Endothelial cell of umbilical vein (primary cell): Measurements from ENCODE around the gene ETV7. TPM values are rescaled to one million over a fixed set of nuclear protein-coding genes. Genes with fewer than 3 reads are reported as not detected.

ENCODE experiments used
- BruUV-seq: library from RNA; stranded (reverse); fragments of 400-500 nt; replicated peaks from 2 replicates; lab custom pipeline; 2021; lab: Mats Ljungman, UMichigan
- CTCF ChIA-PET: fragments of 300-600, 350-600 bp; sonication (Branson Sonifier 250); formaldehyde crosslinking; loops from one replicate; lab custom pipeline; 2021; ENCODE audit warnings: antibody characterized with exemption, inconsistent platforms; lab: Charles Lee
- POLR2A ChIA-PET: fragments of 300-600, 350-600 bp; sonication (Branson Sonifier 250); formaldehyde crosslinking; loops from one replicate; lab custom pipeline; 2021; ENCODE audit warnings: antibody characterized with exemption, inconsistent platforms; lab: Charles Lee
- DNase-seq: peaks from one replicate; pipeline ENCODE4 v3.0.0-alpha.2; 2011; ENCODE audit warnings: low read depth, low spot score
- FAIRE-seq: peaks from 2 replicates; lab custom pipeline; 2011; peaks lifted over from hg19 to GRCh38; lab: Jason Lieb, UNC
- H2AFZ ChIP-seq: 2 replicates; pipeline ENCODE4 v1.6.0; 2012; ENCODE audit warnings: low read depth, low read length, control low read depth, inconsistent platforms
- H3K27ac ChIP-seq: 2 replicates; pipeline ENCODE4 v1.5.1; 2011; ENCODE audit warnings: low read depth, mild to moderate bottlenecking, control low read depth, low read length, moderate library complexity; ENCODE audit not compliant: insufficient read depth
- H3K27me3 ChIP-seq, 2 experiments: 2 replicates each; pipeline versions ENCODE4 v1.6.0 to v1.6.1; 2011; ENCODE audit warnings: low read length in 2 of 2, mixed read lengths in 1 of 2; ENCODE audit not compliant: control insufficient read depth in 2 of 2, insufficient read depth in 2 of 2
- H3K36me3 ChIP-seq, 2 experiments: 2 replicates in 1 of 2; 3 replicates in 1 of 2; pipeline ENCODE4 v1.5.1; 2011; ENCODE audit warnings: low read length in 2 of 2, mild to moderate bottlenecking in 1 of 2, moderate library complexity in 1 of 2; ENCODE audit not compliant: control insufficient read depth in 2 of 2, insufficient read depth in 2 of 2; ENCODE audit errors: extremely low read depth in 1 of 2
- H3K4me1 ChIP-seq: 3 replicates; pipeline ENCODE4 v1.5.1; 2011; ENCODE audit warnings: mild to moderate bottlenecking, low read length; ENCODE audit not compliant: control insufficient read depth, insufficient read depth; ENCODE audit errors: extremely low read depth
- H3K4me2 ChIP-seq: 2 replicates; pipeline ENCODE4 v1.6.1; 2011; ENCODE audit warnings: low read length, control low read depth, mixed read lengths; ENCODE audit not compliant: insufficient read depth
- H3K4me3 ChIP-seq, 3 experiments: fragments of 200-600 bp in 1 of 3; sonication (generic), shearing (Covaris generic) in 1 of 3; replicated peaks in 1 of 3; 2 replicates each; pipeline ENCODE4 v1.5.1; 2011 to 2016; ENCODE audit warnings: control low read depth in 3 of 3, low read length in 3 of 3, mild to moderate bottlenecking in 2 of 3, inconsistent platforms in 1 of 3, low read depth in 1 of 3, moderate library complexity in 1 of 3; ENCODE audit not compliant: insufficient read depth in 1 of 3
- H3K79me2 ChIP-seq: 2 replicates; pipeline ENCODE4 v1.6.0; 2012; ENCODE audit warnings: low read length, inconsistent platforms; ENCODE audit not compliant: control insufficient read depth, insufficient read depth
- H3K9ac ChIP-seq: replicated peaks from 2 replicates; pipeline ENCODE3; 2011; ENCODE audit warnings: low read length, control low read depth; ENCODE audit not compliant: insufficient read depth; ENCODE audit errors: extremely low read depth
- H3K9me1 ChIP-seq: replicated peaks from 3 replicates; pipeline ENCODE4 v1.6.0; 2011; ENCODE audit warnings: mild to moderate bottlenecking, low read length; ENCODE audit not compliant: control insufficient read depth, insufficient read depth; ENCODE audit errors: extremely low read depth
- H3K9me3 ChIP-seq: replicated peaks from 2 replicates; pipeline ENCODE4 v1.5.1; 2012; ENCODE audit warnings: low read length, inconsistent platforms; ENCODE audit not compliant: control insufficient read depth, insufficient read depth
- H4K20me1 ChIP-seq: replicated peaks from 2 replicates; pipeline ENCODE3; 2011; ENCODE audit warnings: mild to moderate bottlenecking, low read length; ENCODE audit not compliant: control insufficient read depth, insufficient read depth; ENCODE audit errors: extremely low read depth
- CTCF ChIP-seq, 2 donors: IDR thresholded peaks; 1 replicate in 1 of 2; 2 replicates in 1 of 2; pipeline ENCODE4 v1.5.1; 2011; ENCODE audit warnings: low read length in 2 of 2, mild to moderate bottlenecking in 2 of 2, moderate library complexity in 2 of 2, control low read depth in 1 of 2, inconsistent platforms in 1 of 2, low read depth in 1 of 2; ENCODE audit not compliant: insufficient read depth in 1 of 2; ENCODE audit errors: extremely low read depth in 1 of 2
- EZH2 ChIP-seq: IDR thresholded peaks from 2 replicates; pipeline ENCODE4 v1.6.1; 2012; ENCODE audit warnings: borderline replicate concordance, low read depth, mild to moderate bottlenecking, moderate library complexity, low read length, inconsistent platforms; ENCODE audit not compliant: severe bottlenecking
- GATA2 ChIP-seq: IDR thresholded peaks from 2 replicates; pipeline ENCODE4 v1.7.0; 2011; ENCODE audit warnings: low read depth, mild to moderate bottlenecking, moderate library complexity, mixed read lengths, low read length; ENCODE audit not compliant: insufficient read length, insufficient read depth
- JUN ChIP-seq: IDR thresholded peaks from 2 replicates; pipeline ENCODE4 v1.6.1; 2011; ENCODE audit warnings: borderline replicate concordance, low read depth; ENCODE audit not compliant: insufficient read length, insufficient read depth
- POLR2AphosphoS5 ChIP-seq: IDR thresholded peaks from 2 replicates; pipeline ENCODE4 v1.6.1; 2012; ENCODE audit warnings: low read depth, mild to moderate bottlenecking, control low read depth, low read length, moderate library complexity; ENCODE audit not compliant: insufficient read depth
- dilution Hi-C: fragments of 300-500 bp; cut with MboI; formaldehyde crosslinking; loops from one replicate; pipeline ENCODE4 v1.15.0; 2019; ENCODE audit warnings: low sequenced_read_pairs; ENCODE audit not compliant: extremely low pct_ligation_motif_present
- intact Hi-C: fragments of 100-400 bp; cut with micrococcal nuclease; formaldehyde crosslinking; loops from one replicate; pipeline ENCODE4 v1.10.0; 2022
- polyA plus RNA-seq, 4 experiments: library from polyadenylated mRNA; depleted of rRNA in 3 of 4; stranded (reverse) in 3 of 4; unstranded in 1 of 4; fragments of >200 nt; gene quantifications; 2 replicates each; pipeline versions ENCODE4 v1.2.1 to v1.2.3, GENCODE V29; 2011 to 2012; ENCODE audit warnings: missing spikeins in 1 of 4
- total RNA-seq: library from RNA; stranded (reverse); gene quantifications from 2 replicates; pipeline ENCODE4 v1.2.3, GENCODE V29; 2021

Gene ETV7
- total and polyA plus RNA-seq, 2 donors (not counting 3 experiments of a cell fraction or from before 2014, with no cell fraction given): 0.23 to 0.58 TPM

DNA sequence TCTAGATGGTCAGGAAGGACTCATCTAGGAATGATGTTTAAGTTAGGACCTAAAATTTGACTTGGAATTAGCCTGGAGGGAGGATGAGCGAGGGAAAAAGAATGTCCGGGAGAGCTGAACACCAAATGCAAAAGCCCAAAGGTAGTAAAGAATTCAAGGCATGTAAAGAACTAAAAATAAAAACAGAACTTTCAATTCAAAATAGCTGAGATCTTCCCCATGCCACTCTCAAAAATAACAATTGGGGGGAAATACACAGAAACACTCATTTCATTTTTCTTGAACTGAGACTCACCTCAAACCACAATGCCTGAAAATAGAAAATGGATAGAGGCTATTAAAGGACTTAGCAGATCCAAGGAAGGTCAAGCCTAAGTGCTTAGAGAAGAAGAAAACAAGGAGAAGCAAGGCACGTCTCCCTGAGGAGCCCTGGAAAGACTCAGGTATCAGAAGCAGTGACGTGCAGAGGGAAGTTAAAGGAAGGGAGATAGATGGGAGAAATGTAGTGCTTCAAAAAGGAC lies 44.7 kb upstream of the ETV7 start:
- Histone ChIP-seq H3K27me3 (no peaks in the 10 kb centered on the region), H3K9me3 (no peaks in the 10 kb centered on the region), H3K79me2 (no peaks in the 10 kb centered on the region), H3K4me2 (no peak overlapping the region), H3K36me3 (no peaks in the 10 kb centered on the region), H2AFZ (no peak overlapping the region), H4K20me1 (no peaks in the 10 kb centered on the region), H3K27ac (no peak overlapping the region), H3K9ac (no peak overlapping the region), H3K4me1 (no peaks in the 10 kb centered on the region), H3K9me1 (no peaks in the 10 kb centered on the region), H3K4me3 (no peak overlapping the region)
- dilution Hi-C loops (no loop called here), intact Hi-C loops (no loop called here)
- BruUV-seq: no TSS peak
- DNase-seq: no peak
- CTCF ChIA-PET: interaction anchor here (0.6 to 1.1 kb wide), 3 partner anchors 8 to 75 kb away, joined by 3 to 5 read pairs (median 3); no protein-coding TSS in a partner anchor
- TF ChIP-seq GATA2 (no peak), CTCF (IDR thresholded peaks at IDR 0.05; ENCODE audit: extremely low read depth in 1 of 2, insufficient read depth in 1 of 2, low read depth in 1 of 2, low read length in 2 of 2) (no peak), EZH2 (no peak), POLR2AphosphoS5 (no peak)
- FAIRE-seq: no peak
- POLR2A ChIA-PET: interaction anchor here (0.6 kb wide), 1 partner anchor 127 kb away, joined by 6 read pairs; no protein-coding TSS in a partner anchor

- no peak overlapping the region for H3K27ac ChIP-seq
- no peak overlapping the region for H3K4me3 ChIP-seq
- no peaks in the 10 kb centered on the region for H3K27me3 ChIP-seq
- H3K36me3 ChIP-seq: no peaks in the 10 kb centered on the region
- dilution Hi-C loops: no loop called here
- FAIRE-seq (no peak), DNase-seq (no peak)
- ChIA-PET CTCF (interaction anchor here (0.8 to 2.0 kb wide), 5 partner anchors 8 to 148 kb away, joined by 3 to 8 read pairs (median 4); no protein-coding TSS in a partner anchor), POLR2A (no interaction called here)
- H3K9me3 ChIP-seq: no peaks in the 10 kb centered on the region
- H3K4me1 ChIP-seq: no peaks in the 10 kb centered on the region
- BruUV-seq: no TSS peak
- intact Hi-C loops: no loop called here
- H3K9ac ChIP-seq: no peak overlapping the region
- no peaks in the 10 kb centered on the region for H3K9me1 ChIP-seq
- no peak for TF ChIP-seq JUN
- H2AFZ ChIP-seq: no peak overlapping the region
- no peaks in the 10 kb centered on the region for H4K20me1 ChIP-seq
- H3K4me2 ChIP-seq: no peak overlapping the region
- H3K79me2 ChIP-seq: no peaks in the 10 kb centered on the region
These were observed 43.7 kb upstream of the ETV7 start for GRCh38 chr6:36431197-36431596.
